Vagina (tissue), 2 donors: ENCODE results near the gene PDAP1. TPM values are rescaled to one million over a fixed set of nuclear protein-coding genes. Genes with fewer than 3 reads are reported as not detected.

ENCODE experiments used
- DNase-seq, 2 donors: peaks; one replicate each; pipeline ENCODE4 v3.0.0-alpha.2; 2017; ENCODE audit errors: extremely low spot score in 2 of 2
- H3K27ac ChIP-seq: fragments of 200-600 bp; sonication (generic); one replicate; pipeline ENCODE4 v1.5.1; 2019
- H3K27me3 ChIP-seq: fragments of 200-600 bp; sonication (generic); one replicate; pipeline ENCODE4 v1.5.1; 2019
- H3K36me3 ChIP-seq, 2 donors: fragments of 200-600 bp; sonication (generic); one replicate each; pipeline ENCODE4 v1.5.1; 2017 to 2019
- H3K4me1 ChIP-seq: fragments of 200-600 bp; sonication (generic); one replicate; pipeline ENCODE4 v1.5.1; 2019
- H3K4me3 ChIP-seq, 2 donors: fragments of 200-600 bp; sonication (generic); 1 replicate in 1 of 2; 2 replicates in 1 of 2; pipeline ENCODE4 v1.5.1; 2016 to 2019
- H3K9me3 ChIP-seq: fragments of 200-600 bp; sonication (generic); one replicate; pipeline ENCODE4 v1.5.1; 2019
- POLR2A ChIP-seq, 2 donors: fragments of 450-650 bp; IDR thresholded peaks; one replicate each; pipeline ENCODE4 v1.6.1; 2017; ENCODE audit warnings: antibody characterized with exemption in 2 of 2, mild to moderate bottlenecking in 2 of 2, moderate library complexity in 2 of 2
- POLR2AphosphoS5 ChIP-seq, 2 donors: sonication (generic); formaldehyde crosslinking; IDR thresholded peaks; one replicate each; pipeline ENCODE4 v1.9.0; 2017; ENCODE audit warnings: antibody characterized with exemption in 2 of 2, mild to moderate bottlenecking in 2 of 2, low read depth in 1 of 2; ENCODE audit not compliant: insufficient read depth in 1 of 2
- intact Hi-C: fragments of 100-400 bp; cut with DNase I; formaldehyde crosslinking; loops from one replicate; pipeline ENCODE4 v1.15.1; 2023
- total RNA-seq: library from RNA; depleted of rRNA; stranded (reverse); fragments of >200 nt; gene quantifications from one replicate; pipeline ENCODE4 v1.2.3, GENCODE V29; 2016
- TF ChIP-seq, protein P1 (sequence below), 3 experiments: fragments of 450-650 bp in 2 of 3; fragments of 200-600 bp in 1 of 3; sonication (generic) in 1 of 3; IDR thresholded peaks; one replicate each; pipeline ENCODE4 v1.5.1; 2017 to 2019; ENCODE audit warnings: antibody characterized with exemption in 3 of 3, mild to moderate bottlenecking in 2 of 3, moderate library complexity in 2 of 3

The PDAP1 gene
- total RNA-seq, 1 donor from 2014 or later: 48.1 TPM

DNA sequence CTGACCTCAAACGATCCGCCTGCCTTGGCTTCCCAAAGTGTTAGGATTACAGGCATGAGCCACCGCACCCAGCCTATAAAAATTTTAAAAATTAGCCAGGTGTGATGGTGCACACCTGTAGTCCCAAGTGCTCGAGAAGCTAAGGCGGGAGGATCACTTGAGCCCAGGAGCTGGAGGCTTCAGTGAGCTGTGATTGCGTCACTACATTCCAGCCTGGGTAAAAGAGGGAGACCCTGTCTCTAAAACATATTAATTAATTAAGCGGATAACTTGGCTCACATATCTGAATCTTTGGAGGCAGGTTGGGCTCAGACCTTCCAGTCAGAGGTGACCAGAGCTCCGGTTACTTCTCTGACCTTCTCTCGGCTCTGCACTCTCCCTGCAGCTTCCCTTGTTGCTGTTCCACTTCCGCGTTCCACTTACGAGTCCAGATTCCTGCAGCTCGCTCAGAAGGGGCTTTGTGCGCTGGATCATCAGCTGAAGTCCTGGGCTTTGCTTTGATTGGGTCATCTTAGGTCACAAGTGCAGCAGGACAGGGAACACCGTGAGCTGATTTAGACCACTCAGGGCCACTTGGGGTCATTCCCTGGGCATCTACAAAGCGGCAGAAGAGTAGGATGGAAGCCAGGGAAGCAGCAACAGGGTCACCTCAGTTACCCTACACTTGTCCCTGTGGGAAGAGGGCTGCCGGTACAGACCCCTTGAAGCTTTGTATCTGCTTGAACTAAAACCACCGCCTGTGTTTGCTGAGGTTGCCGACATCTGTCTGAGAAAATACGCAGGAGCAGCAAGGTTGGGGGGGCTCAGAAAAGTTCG lies 35.9 kb downstream of the PDAP1 start:
- TF ChIP-seq POLR2A (IDR thresholded peaks at IDR 0.05) (no peak), POLR2AphosphoS5 (IDR thresholded peaks at IDR 0.05; ENCODE audit: insufficient read depth in 1 of 2, low read depth in 1 of 2) (no peak)
- TF ChIP-seq, protein P1, sequence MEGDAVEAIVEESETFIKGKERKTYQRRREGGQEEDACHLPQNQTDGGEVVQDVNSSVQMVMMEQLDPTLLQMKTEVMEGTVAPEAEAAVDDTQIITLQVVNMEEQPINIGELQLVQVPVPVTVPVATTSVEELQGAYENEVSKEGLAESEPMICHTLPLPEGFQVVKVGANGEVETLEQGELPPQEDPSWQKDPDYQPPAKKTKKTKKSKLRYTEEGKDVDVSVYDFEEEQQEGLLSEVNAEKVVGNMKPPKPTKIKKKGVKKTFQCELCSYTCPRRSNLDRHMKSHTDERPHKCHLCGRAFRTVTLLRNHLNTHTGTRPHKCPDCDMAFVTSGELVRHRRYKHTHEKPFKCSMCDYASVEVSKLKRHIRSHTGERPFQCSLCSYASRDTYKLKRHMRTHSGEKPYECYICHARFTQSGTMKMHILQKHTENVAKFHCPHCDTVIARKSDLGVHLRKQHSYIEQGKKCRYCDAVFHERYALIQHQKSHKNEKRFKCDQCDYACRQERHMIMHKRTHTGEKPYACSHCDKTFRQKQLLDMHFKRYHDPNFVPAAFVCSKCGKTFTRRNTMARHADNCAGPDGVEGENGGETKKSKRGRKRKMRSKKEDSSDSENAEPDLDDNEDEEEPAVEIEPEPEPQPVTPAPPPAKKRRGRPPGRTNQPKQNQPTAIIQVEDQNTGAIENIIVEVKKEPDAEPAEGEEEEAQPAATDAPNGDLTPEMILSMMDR (IDR thresholded peaks at IDR 0.05): no peak
- intact Hi-C loops: no loop called here
- Histone ChIP-seq H3K4me3 (no peak overlapping the region), H3K9me3 (no peaks in the 10 kb centered on the region), H3K27me3 (no peaks in the 10 kb centered on the region), H3K36me3 (peaks cover 0 to 4% of the 10 kb centered on the region in 2 donors), H3K27ac (peak overlapping the region; percentile 44), H3K4me1 (peaks cover 15% of the 10 kb centered on the region)
- no peak for DNase-seq

DNA sequence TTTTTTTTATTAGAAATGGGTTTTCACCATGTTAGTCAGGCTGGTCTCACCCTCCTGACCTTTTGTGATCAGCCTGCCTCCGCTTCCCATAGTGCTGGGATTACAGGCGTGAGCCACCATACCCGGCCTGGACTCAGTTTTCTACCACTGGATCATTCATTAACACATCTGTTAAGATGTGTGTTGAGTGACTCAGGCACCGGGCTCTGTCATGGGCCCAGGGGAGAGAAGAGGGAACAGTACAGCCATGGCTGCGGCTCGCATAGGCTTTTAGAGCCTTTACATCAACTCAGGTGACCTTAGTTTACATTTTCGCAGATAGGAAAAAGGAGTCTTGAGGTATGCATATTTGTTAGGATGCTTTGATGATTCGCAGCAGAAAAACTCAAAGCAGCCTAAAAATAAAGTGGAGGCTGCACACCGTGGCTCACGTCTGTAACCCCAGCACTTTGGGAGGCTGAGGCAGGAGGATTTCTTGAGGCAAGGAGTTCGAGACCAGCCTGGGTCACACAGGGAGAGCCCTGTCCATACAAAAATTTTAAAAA lies 36.9 kb downstream of the PDAP1 start:
- DNase-seq: no peak
- TF ChIP-seq, protein P1 (IDR thresholded peaks at IDR 0.05): no peak
- no peak for TF ChIP-seq POLR2A (IDR thresholded peaks at IDR 0.05)
- H3K4me3 ChIP-seq: no peak overlapping the region
- H3K9me3 ChIP-seq: no peaks in the 10 kb centered on the region
- H3K27me3 ChIP-seq: no peaks in the 10 kb centered on the region
- no peak overlapping the region for H3K27ac ChIP-seq
- peaks cover 0 to 14% of the 10 kb centered on the region in 2 donors for H3K36me3 ChIP-seq
- peaks cover 15% of the 10 kb centered on the region for H3K4me1 ChIP-seq
- intact Hi-C loops: no loop called here

DNA sequence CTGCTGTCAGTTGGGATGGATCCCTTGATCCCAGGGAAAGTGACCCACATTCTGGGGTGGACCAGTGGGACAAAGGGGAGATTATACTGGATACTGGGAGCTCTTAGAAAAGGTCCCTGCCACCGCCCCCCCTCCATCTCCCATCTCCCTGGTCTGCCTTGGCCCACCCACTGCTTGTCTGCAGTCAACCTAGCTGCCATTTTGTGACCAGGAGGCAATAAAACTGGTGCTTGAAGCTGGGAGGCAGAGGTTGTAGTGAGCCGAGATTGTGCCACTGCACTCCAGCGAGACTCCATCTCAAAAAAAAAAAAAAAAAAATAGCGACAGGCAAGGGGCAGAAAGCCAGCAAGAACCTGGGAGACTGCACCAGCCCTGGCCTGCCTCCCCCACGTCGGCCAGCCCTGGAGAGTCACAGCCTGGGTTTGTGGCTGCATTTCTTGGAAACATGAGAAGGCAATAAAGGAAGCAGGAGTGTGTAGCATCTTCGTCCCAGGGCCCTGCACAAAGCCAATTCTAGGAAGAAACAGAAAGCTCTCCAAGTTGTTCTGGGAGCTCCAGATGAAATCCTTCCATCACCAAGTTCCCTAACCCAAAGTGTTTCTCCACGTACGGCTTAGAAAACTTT lies 38.5 kb downstream of the PDAP1 start:
- no peak for DNase-seq
- peaks cover 5% of the 10 kb centered on the region for H3K4me1 ChIP-seq
- no peaks in the 10 kb centered on the region for H3K9me3 ChIP-seq
- intact Hi-C loops: no loop called here
- H3K27me3 ChIP-seq: no peaks in the 10 kb centered on the region
- H3K36me3 ChIP-seq: peaks cover 0 to 27% of the 10 kb centered on the region in 2 donors
- no peak overlapping the region for H3K4me3 ChIP-seq
- TF ChIP-seq, protein P1 (IDR thresholded peaks at IDR 0.05): no peak
- no peak for TF ChIP-seq POLR2A (IDR thresholded peaks at IDR 0.05)
- no peak for TF ChIP-seq POLR2AphosphoS5 (IDR thresholded peaks at IDR 0.05; ENCODE audit: insufficient read depth in 1 of 2, low read depth in 1 of 2)
- no peak overlapping the region for H3K27ac ChIP-seq

DNA sequence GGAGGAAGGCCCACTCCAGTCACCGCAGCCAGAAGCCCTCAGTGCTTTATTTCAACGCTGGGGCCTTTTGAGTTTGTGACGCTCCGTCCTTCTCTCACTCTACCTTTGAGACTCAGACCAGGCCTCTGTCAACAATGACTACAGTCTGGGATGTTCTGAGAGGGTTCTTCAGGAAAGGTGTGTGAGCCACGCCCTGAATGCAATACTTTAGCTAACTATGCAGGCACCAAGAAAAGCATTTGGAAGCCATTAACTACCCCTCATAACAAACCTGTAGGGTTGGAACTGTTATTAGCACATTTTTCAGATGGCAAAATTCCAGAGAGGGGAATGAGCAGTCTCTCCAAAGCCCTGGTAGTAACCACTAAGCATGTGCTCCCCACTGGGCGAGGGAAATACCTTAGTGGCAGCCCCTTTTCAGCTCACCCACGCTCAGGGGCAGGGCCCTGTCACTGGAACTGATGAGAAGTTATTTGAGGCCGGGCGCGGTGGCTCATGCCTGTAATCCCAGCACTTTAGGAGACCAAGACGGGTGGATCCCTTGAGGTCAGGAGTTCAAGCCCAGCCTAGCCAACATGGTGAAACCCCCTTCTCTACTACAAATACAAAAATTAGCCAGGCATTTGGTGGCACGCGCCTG lies 39.5 kb downstream of the PDAP1 start:
- Histone ChIP-seq H3K36me3 (peaks cover 0 to 38% of the 10 kb centered on the region in 2 donors), H3K27ac (no peak overlapping the region), H3K27me3 (no peaks in the 10 kb centered on the region), H3K9me3 (no peaks in the 10 kb centered on the region), H3K4me1 (peaks cover 5% of the 10 kb centered on the region), H3K4me3 (no peak overlapping the region)
- TF ChIP-seq POLR2A (IDR thresholded peaks at IDR 0.05) (no peak), POLR2AphosphoS5 (IDR thresholded peaks at IDR 0.05; ENCODE audit: insufficient read depth in 1 of 2, low read depth in 1 of 2) (no peak)
- TF ChIP-seq, protein P1 (IDR thresholded peaks at IDR 0.05): no peak
- no peak for DNase-seq
- intact Hi-C loops: no loop called here
